OCI-LY7 (cell line): ENCODE results near the gene LILRB5. TPM values are rescaled to one million over a fixed set of nuclear protein-coding genes. Genes with fewer than 3 reads are reported as not detected.

Source experiments
- BruUV-seq: library from RNA; stranded (reverse); fragments of 400-500 nt; replicated peaks from 2 replicates; lab custom pipeline; 2021; lab: Mats Ljungman, UMichigan
- CTCF ChIA-PET: fragments of 300-600 bp; sonication (Branson Sonifier 250); formaldehyde crosslinking; loops from one replicate; lab custom pipeline; 2022; ENCODE audit warnings: antibody characterized with exemption; ENCODE audit not compliant: unreplicated experiment; lab: Charles Lee
- POLR2A ChIA-PET: fragments of 300-600 bp; sonication (Branson Sonifier 250); formaldehyde crosslinking; loops from one replicate; lab custom pipeline; 2022; ENCODE audit warnings: antibody characterized with exemption; lab: Charles Lee
- DNase-seq: peaks from one replicate; pipeline ENCODE4 v3.0.0-alpha.2; 2015; ENCODE audit warnings: low spot score
- H2AFZ ChIP-seq: fragments of 200-600 bp; sonication (generic), shearing (Covaris generic); 2 replicates; pipeline ENCODE4 v1.6.1; 2014; ENCODE audit warnings: mild to moderate bottlenecking, antibody characterized with exemption, low read length, moderate library complexity
- H3K27ac ChIP-seq: fragments of 200-600 bp; sonication (generic); 2 replicates; pipeline ENCODE4 v1.5.1; 2014; ENCODE audit warnings: mixed run types, low read depth, mild to moderate bottlenecking, moderate library complexity, low read length, inconsistent platforms; ENCODE audit not compliant: poor library complexity, severe bottlenecking
- H3K36me3 ChIP-seq: fragments of 200-600 bp; sonication (generic); 2 replicates; pipeline ENCODE4 v1.6.1; 2014; ENCODE audit warnings: mild to moderate bottlenecking, antibody characterized with exemption, low read length, moderate library complexity, mixed read lengths; ENCODE audit not compliant: insufficient read depth
- H3K4me1 ChIP-seq: fragments of 200-600 bp; sonication (generic); 2 replicates; pipeline ENCODE4 v1.5.1; 2014; ENCODE audit warnings: mild to moderate bottlenecking, low read length; ENCODE audit not compliant: insufficient read depth, poor library complexity, severe bottlenecking
- H3K4me2 ChIP-seq: fragments of 200-600 bp; sonication (generic); 2 replicates; pipeline ENCODE4 v1.6.1; 2014; ENCODE audit warnings: mild to moderate bottlenecking, low read length
- H3K4me3 ChIP-seq: fragments of 200-600 bp; sonication (generic); 2 replicates; pipeline ENCODE4 v1.5.1; 2014; ENCODE audit warnings: mild to moderate bottlenecking, low read depth, low read length; ENCODE audit not compliant: poor library complexity, severe bottlenecking
- H3K79me2 ChIP-seq: fragments of 200-600 bp; sonication (generic); 2 replicates; pipeline ENCODE4 v1.6.1; 2016; ENCODE audit warnings: low read depth, mild to moderate bottlenecking, low read length, moderate library complexity, mixed read lengths; ENCODE audit not compliant: insufficient read depth
- H3K9me2 ChIP-seq: fragments of 200-600 bp; sonication (generic); 2 replicates; pipeline ENCODE4 v1.6.1; 2016; ENCODE audit warnings: mild to moderate bottlenecking, low read length, mixed read lengths; ENCODE audit not compliant: insufficient read depth
- H3K9me3 ChIP-seq: fragments of 200-600 bp; sonication (generic); 2 replicates; pipeline ENCODE4 v1.6.1; 2014; ENCODE audit warnings: mild to moderate bottlenecking, mixed run types, low read length, mixed read lengths
- H4K20me1 ChIP-seq: fragments of 200-600 bp; sonication (generic); 2 replicates; pipeline ENCODE4 v1.6.1; 2014; ENCODE audit warnings: mild to moderate bottlenecking, antibody characterized with exemption, low read length, moderate library complexity, mixed read lengths; ENCODE audit not compliant: insufficient read depth
- CTCF ChIP-seq: fragments of 200-600 bp; sonication (generic); conservative IDR thresholded peaks from 2 replicates; pipeline ENCODE4 v1.5.1; 2014; ENCODE audit warnings: mild to moderate bottlenecking, antibody characterized with exemption, low read length, moderate library complexity, mixed read lengths
- EZH2phosphoT487 ChIP-seq: fragments of 200-600 bp; sonication (generic); IDR thresholded peaks from 2 replicates; pipeline ENCODE4 v1.6.1; 2018; ENCODE audit warnings: low read depth, borderline replicate concordance, mild to moderate bottlenecking, mixed run types, antibody characterized with exemption, low read length, moderate library complexity, mixed read lengths
- intact Hi-C: fragments of 100-400 bp; cut with micrococcal nuclease; formaldehyde crosslinking; loops from one replicate; pipeline ENCODE4 v1.10.0; 2022; ENCODE audit not compliant: unreplicated experiment
- total RNA-seq, 2 experiments: library from RNA; depleted of rRNA in 1 of 2; stranded (reverse); fragments of >200 nt in 1 of 2; shearing (Covaris generic) in 1 of 2; gene quantifications; 2 replicates each; pipeline ENCODE4 v1.2.3, GENCODE V29; 2014 to 2022

Gene LILRB5
- total RNA-seq, 2 experiments from 2014 or later, result not detected

GRCh38 chr19:54262470-54262869, 5.4 kb upstream of the LILRB5 start:
- intact Hi-C loops, result no loop called here
- Histone ChIP-seq H4K20me1 (no peaks in the 10 kb centered on the region), H3K27ac (no peak overlapping the region), H3K4me1 (no peaks in the 10 kb centered on the region), H3K36me3 (no peaks in the 10 kb centered on the region), H3K79me2 (no peaks in the 10 kb centered on the region), H3K9me2 (no peaks in the 10 kb centered on the region), H2AFZ (no peak overlapping the region), H3K9me3 (no peaks in the 10 kb centered on the region), H3K4me3 (no peak overlapping the region), H3K4me2 (no peak overlapping the region)
- TF ChIP-seq EZH2phosphoT487, result no peak
- TF ChIP-seq CTCF, result no peak
- no peak for DNase-seq
- POLR2A ChIA-PET, result no interaction called here
- no TSS peak for BruUV-seq
- CTCF ChIA-PET, result no interaction called here

- DNase-seq, result no peak
- Histone ChIP-seq H3K4me3 (no peak overlapping the region), H2AFZ (no peak overlapping the region), H3K9me3 (no peaks in the 10 kb centered on the region), H3K27ac (no peak overlapping the region), H3K9me2 (no peaks in the 10 kb centered on the region), H4K20me1 (no peaks in the 10 kb centered on the region), H3K79me2 (no peaks in the 10 kb centered on the region), H3K4me1 (no peaks in the 10 kb centered on the region), H3K4me2 (no peak overlapping the region), H3K36me3 (no peaks in the 10 kb centered on the region)
- no TSS peak for BruUV-seq
- ChIA-PET CTCF (no interaction called here), POLR2A (no interaction called here)
- TF ChIP-seq EZH2phosphoT487 (no peak), CTCF (no peak)
- intact Hi-C loops, result no loop called here
Observed at GRCh38 chr19:54262066-54262465, 5.0 kb upstream of the LILRB5 start.

GRCh38 chr19:54256250-54257115, 590 bp downstream of the LILRB5 start:
- no peak for TF ChIP-seq EZH2phosphoT487
- TF ChIP-seq CTCF, result no peak
- H4K20me1 ChIP-seq, result no peaks in the 10 kb centered on the region
- H3K79me2 ChIP-seq, result no peaks in the 10 kb centered on the region
- H3K4me3 ChIP-seq, result no peak overlapping the region
- intact Hi-C loops, result no loop called here
- H2AFZ ChIP-seq, result no peak overlapping the region
- no peaks in the 10 kb centered on the region for H3K4me1 ChIP-seq
- no peak for DNase-seq
- no TSS peak for BruUV-seq
- POLR2A ChIA-PET, result no interaction called here
- H3K27ac ChIP-seq, result no peak overlapping the region
- H3K4me2 ChIP-seq, result no peak overlapping the region
- no peaks in the 10 kb centered on the region for H3K9me2 ChIP-seq
- H3K9me3 ChIP-seq, result no peaks in the 10 kb centered on the region
- CTCF ChIA-PET, result interaction anchor here (0.8 kb wide), 1 partner anchor 24 kb away, joined by 3 read pairs; no protein-coding TSS in a partner anchor
- H3K36me3 ChIP-seq, result no peaks in the 10 kb centered on the region
